Astrocyte (in vitro differentiated cells and primary cell): ENCODE data around the gene ERVFRD-1.

Experiments used
- EZH2 ChIP-seq: IDR thresholded peaks from 2 replicates; pipeline ENCODE4 v1.6.1; 2012; ENCODE audit warnings: mild to moderate bottlenecking, low read length, inconsistent platforms; ENCODE audit not compliant: insufficient read depth
- TF ChIP-seq, protein P1 (sequence below): IDR thresholded peaks from 2 replicates; pipeline ENCODE4 v1.5.1; 2011; ENCODE audit warnings: low read depth, mild to moderate bottlenecking, inconsistent platforms, low read length, moderate library complexity; ENCODE audit not compliant: insufficient read depth

- TF ChIP-seq, protein P1, sequence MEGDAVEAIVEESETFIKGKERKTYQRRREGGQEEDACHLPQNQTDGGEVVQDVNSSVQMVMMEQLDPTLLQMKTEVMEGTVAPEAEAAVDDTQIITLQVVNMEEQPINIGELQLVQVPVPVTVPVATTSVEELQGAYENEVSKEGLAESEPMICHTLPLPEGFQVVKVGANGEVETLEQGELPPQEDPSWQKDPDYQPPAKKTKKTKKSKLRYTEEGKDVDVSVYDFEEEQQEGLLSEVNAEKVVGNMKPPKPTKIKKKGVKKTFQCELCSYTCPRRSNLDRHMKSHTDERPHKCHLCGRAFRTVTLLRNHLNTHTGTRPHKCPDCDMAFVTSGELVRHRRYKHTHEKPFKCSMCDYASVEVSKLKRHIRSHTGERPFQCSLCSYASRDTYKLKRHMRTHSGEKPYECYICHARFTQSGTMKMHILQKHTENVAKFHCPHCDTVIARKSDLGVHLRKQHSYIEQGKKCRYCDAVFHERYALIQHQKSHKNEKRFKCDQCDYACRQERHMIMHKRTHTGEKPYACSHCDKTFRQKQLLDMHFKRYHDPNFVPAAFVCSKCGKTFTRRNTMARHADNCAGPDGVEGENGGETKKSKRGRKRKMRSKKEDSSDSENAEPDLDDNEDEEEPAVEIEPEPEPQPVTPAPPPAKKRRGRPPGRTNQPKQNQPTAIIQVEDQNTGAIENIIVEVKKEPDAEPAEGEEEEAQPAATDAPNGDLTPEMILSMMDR = no peak
- TF ChIP-seq EZH2 = no peak
These were observed 27.6 kb downstream of the ERVFRD-1 start for GRCh38 chr6:11083956-11084355.
